Left ventricle myocardium inferior (tissue), 1 donor: ENCODE measurements around the gene INPP4B. TPM values are rescaled to one million over a fixed set of nuclear protein-coding genes. Genes with fewer than 3 reads are reported as not detected.

ENCODE experiments used
- DNase-seq: peaks from one replicate; pipeline ENCODE4 v3.0.0-alpha.2; 2020
- H3K27ac ChIP-seq: fragments of 200-600 bp; replicated peaks from 2 replicates; pipeline ENCODE4 v1.8.0; 2021
- H3K27me3 ChIP-seq: fragments of 200-600 bp; 2 replicates; pipeline ENCODE4 v1.8.0; 2021; ENCODE audit warnings: low read depth
- H3K36me3 ChIP-seq: fragments of 200-600 bp; 2 replicates; pipeline ENCODE4 v1.8.0; 2021
- H3K4me1 ChIP-seq: fragments of 200-600 bp; 2 replicates; pipeline ENCODE4 v1.8.0; 2021
- H3K4me3 ChIP-seq: fragments of 200-600 bp; 2 replicates; pipeline ENCODE4 v1.8.0; 2021; ENCODE audit warnings: mild to moderate bottlenecking, moderate library complexity
- H3K9me3 ChIP-seq: fragments of 200-600 bp; replicated peaks from 2 replicates; pipeline ENCODE4 v1.8.0; 2021
- CTCF ChIP-seq: fragments of 200-600 bp; IDR thresholded peaks from 2 replicates; pipeline ENCODE4 v1.8.0; 2021; ENCODE audit warnings: antibody characterized with exemption, mild to moderate bottlenecking, borderline replicate concordance
- intact Hi-C: fragments of 100-400 bp; cut with micrococcal nuclease; formaldehyde crosslinking; loops from one replicate; pipeline ENCODE4 v1.11.0; 2022
- total RNA-seq: library from RNA; stranded (reverse); fragmentation: NEBNext Ultra II Directional; extraction: Animal tissue kit (Norgen Biotek cat#: 25700); gene quantifications from one replicate; pipeline ENCODE4 v1.2.1, GENCODE V29; 2021
- donor health status: DM: no; HTN: yes; CAD: no; lungs with severe emphysema.

The INPP4B gene
- total RNA-seq, 1 donor from 2014 or later, result 61.1 TPM

GRCh38 chr4:142718981-142719380, 127.1 kb downstream of the INPP4B start:
- Histone ChIP-seq H3K4me1 (no peaks in the 10 kb centered on the region), H3K9me3 (no peaks in the 10 kb centered on the region), H3K4me3 (no peak overlapping the region), H3K36me3 (no peaks in the 10 kb centered on the region), H3K27me3 (no peaks in the 10 kb centered on the region), H3K27ac (no peak overlapping the region)
- intact Hi-C loops, result no loop called here
- no peak for TF ChIP-seq CTCF
- no peak for DNase-seq

GRCh38 chr4:142715727-142716126, 130.4 kb downstream of the INPP4B start:
- Histone ChIP-seq H3K27me3 (no peaks in the 10 kb centered on the region), H3K4me1 (no peaks in the 10 kb centered on the region), H3K27ac (no peak overlapping the region), H3K36me3 (no peaks in the 10 kb centered on the region), H3K9me3 (no peaks in the 10 kb centered on the region), H3K4me3 (no peak overlapping the region)
- no peak for DNase-seq
- intact Hi-C loops, result no loop called here
- no peak for TF ChIP-seq CTCF

- Histone ChIP-seq H3K4me3 (no peak overlapping the region), H3K36me3 (no peaks in the 10 kb centered on the region), H3K9me3 (no peaks in the 10 kb centered on the region), H3K4me1 (no peaks in the 10 kb centered on the region), H3K27ac (no peak overlapping the region), H3K27me3 (no peaks in the 10 kb centered on the region)
- no peak for TF ChIP-seq CTCF
- intact Hi-C loops, result no loop called here
- no peak for DNase-seq
These were observed 132.6 kb downstream of the INPP4B start for GRCh38 chr4:142713282-142714030.

GRCh38 chr4:142708231-142708630, 137.9 kb downstream of the INPP4B start:
- no peaks in the 10 kb centered on the region for H3K36me3 ChIP-seq
- no peaks in the 10 kb centered on the region for H3K4me1 ChIP-seq
- no peak for DNase-seq
- intact Hi-C loops, result no loop called here
- H3K27ac ChIP-seq, result no peak overlapping the region
- TF ChIP-seq CTCF, result no peak
- H3K9me3 ChIP-seq, result no peaks in the 10 kb centered on the region
- H3K27me3 ChIP-seq, result no peaks in the 10 kb centered on the region
- H3K4me3 ChIP-seq, result no peak overlapping the region

GRCh38 chr4:142707401-142707800, 138.7 kb downstream of the INPP4B start:
- Histone ChIP-seq H3K4me3 (no peak overlapping the region), H3K9me3 (no peaks in the 10 kb centered on the region), H3K27me3 (no peaks in the 10 kb centered on the region), H3K27ac (no peak overlapping the region), H3K36me3 (no peaks in the 10 kb centered on the region), H3K4me1 (no peaks in the 10 kb centered on the region)
- TF ChIP-seq CTCF, result no peak
- no peak for DNase-seq
- intact Hi-C loops, result no loop called here
